Kidney (tissue), 14 donors: ENCODE data around the gene DSCAML1. TPM values are rescaled to one million over a fixed set of nuclear protein-coding genes. Genes with fewer than 3 reads are reported as not detected.

Experiments
- DNase-seq, 5 donors: peaks; one replicate each; pipeline ENCODE4 v3.0.0-alpha.2; 2013 to 2020
- FAIRE-seq: peaks from 2 replicates; lab custom pipeline; 2012; peaks lifted over from hg19 to GRCh38; lab: Jason Lieb, UNC
- H3K27ac ChIP-seq, 2 donors: one replicate each; pipeline ENCODE4 v1.7.0; 2013; ENCODE audit warnings: low read depth in 2 of 2, low read length in 2 of 2, inconsistent platforms in 1 of 2
- H3K27me3 ChIP-seq: one replicate; pipeline ENCODE4 v1.7.1; 2013; ENCODE audit warnings: low read length, inconsistent platforms; ENCODE audit not compliant: control insufficient read depth, insufficient read depth
- H3K36me3 ChIP-seq, 3 donors: one replicate each; pipeline versions ENCODE4 v1.7.0 to v1.7.1; 2013; ENCODE audit warnings: low read length in 3 of 3, control low read depth in 1 of 3, inconsistent platforms in 1 of 3; ENCODE audit not compliant: insufficient read depth in 3 of 3, control insufficient read depth in 2 of 3
- H3K4me1 ChIP-seq, 3 donors: one replicate each; pipeline versions ENCODE4 v1.7.0 to v1.7.1; 2013; ENCODE audit warnings: low read length in 3 of 3, inconsistent platforms in 1 of 3, low read depth in 1 of 3; ENCODE audit not compliant: control insufficient read depth in 2 of 3, insufficient read depth in 2 of 3
- H3K4me3 ChIP-seq, 3 donors: one replicate each; pipeline versions ENCODE4 v1.7.0 to v1.8.1; 2013; ENCODE audit warnings: low read length in 3 of 3, control low read depth in 1 of 3, inconsistent platforms in 1 of 3
- H3K9ac ChIP-seq, 3 donors: one replicate each; pipeline versions ENCODE4 v1.7.0 to v1.7.1; 2013; ENCODE audit warnings: low read length in 3 of 3, control low read depth in 1 of 3, inconsistent platforms in 1 of 3
- H3K9me3 ChIP-seq, 3 donors: one replicate each; pipeline versions ENCODE4 v1.7.0 to v1.7.1; 2013; ENCODE audit warnings: low read length in 3 of 3, control low read depth in 1 of 3, inconsistent platforms in 1 of 3; ENCODE audit not compliant: control insufficient read depth in 2 of 3, insufficient read depth in 1 of 3
- intact Hi-C: fragments of 100-400 bp; cut with DNase I; formaldehyde crosslinking; loops from one replicate; pipeline ENCODE4 v1.11.1; 2022
- polyA plus RNA-seq: library from polyadenylated mRNA; stranded (reverse); fragments of 350-450 nt; fragmentation: Illumina TruSeq; extraction: RNeasy Lipid Tissue Mini Kit (QIAGEN cat#74804); gene quantifications from one replicate; pipeline ENCODE4 v1.2.3, GENCODE V29; 2014; ENCODE audit warnings: low read depth, low replicate concordance; ENCODE audit not compliant: insufficient read depth
- total RNA-seq: library from RNA; stranded (reverse); fragmentation: NEBNext Ultra II Directional; extraction: Animal tissue kit (Norgen Biotek cat#: 25700); gene quantifications from one replicate; pipeline ENCODE4 v1.2.1, GENCODE V29; 2021
- TF ChIP-seq, protein P1 (sequence below): IDR thresholded peaks from 3 replicates; pipeline ENCODE4 v1.5.1; 2012; ENCODE audit warnings: mild to moderate bottlenecking, moderate library complexity, borderline replicate concordance; ENCODE audit not compliant: insufficient read depth; ENCODE audit errors: extremely low read depth
- donor health status: control.
- donor health status: control.
- donor health status: control.
- donor health status: control.
- donor health status: control.
- donor health status: DM: yes; HTN: yes; CAD: no.
- donor health status: Normal renal cell carcinoma (clear cell type).

The DSCAML1 gene
- total and polyA plus RNA-seq, 2 donors from 2014 or later, result 0.95 to 17.3 TPM

DNA sequence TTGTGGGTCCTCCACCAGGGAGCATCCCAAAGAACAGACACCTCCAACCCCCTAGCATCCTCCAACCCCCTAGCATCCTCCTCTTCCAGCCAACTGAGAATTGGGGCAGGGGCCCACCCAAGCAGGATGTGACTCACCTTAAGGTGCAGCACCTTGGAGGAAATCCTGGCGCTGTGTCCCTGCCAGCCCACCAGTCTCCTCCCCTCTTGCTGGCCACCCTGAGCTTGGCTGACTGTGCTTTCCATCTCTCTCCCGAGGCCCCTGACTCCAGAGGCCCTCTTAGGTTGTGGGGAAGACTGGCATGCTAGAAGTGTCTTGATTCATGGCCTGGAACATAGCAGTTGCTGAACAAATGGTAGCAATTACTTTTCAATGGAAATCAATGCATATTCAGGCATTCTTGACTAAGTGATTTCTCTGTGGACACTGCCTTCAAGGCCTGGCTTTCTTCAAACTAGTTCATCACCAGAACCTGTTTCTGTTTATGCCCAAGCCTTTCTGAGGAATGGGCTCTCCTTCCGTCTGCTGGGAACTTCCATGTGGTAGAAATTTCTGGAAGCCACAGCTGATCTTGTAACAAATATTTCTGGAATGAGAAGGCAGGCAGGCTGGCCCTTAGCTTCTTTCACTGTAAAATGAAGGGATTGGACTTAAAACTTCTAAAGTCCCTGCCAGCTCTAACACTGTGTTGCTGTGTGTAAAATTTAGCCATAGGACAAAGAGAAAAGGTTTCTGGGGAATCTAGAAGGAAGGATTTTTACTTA lies 408.8 kb downstream of the DSCAML1 start:
- intact Hi-C loops, result no loop called here
- DNase-seq (no peak), FAIRE-seq (no peak)
- Histone ChIP-seq H3K27me3 (no peaks in the 10 kb centered on the region), H3K9me3 (no peaks in the 10 kb centered on the region), H3K36me3 (peaks cover 2 to 28% (median 25%) of the 10 kb centered on the region in 3 donors), H3K4me1 (no peaks in the 10 kb centered on the region), H3K9ac (no peak overlapping the region), H3K4me3 (no peak overlapping the region), H3K27ac (no peak overlapping the region)
- TF ChIP-seq, protein P1, sequence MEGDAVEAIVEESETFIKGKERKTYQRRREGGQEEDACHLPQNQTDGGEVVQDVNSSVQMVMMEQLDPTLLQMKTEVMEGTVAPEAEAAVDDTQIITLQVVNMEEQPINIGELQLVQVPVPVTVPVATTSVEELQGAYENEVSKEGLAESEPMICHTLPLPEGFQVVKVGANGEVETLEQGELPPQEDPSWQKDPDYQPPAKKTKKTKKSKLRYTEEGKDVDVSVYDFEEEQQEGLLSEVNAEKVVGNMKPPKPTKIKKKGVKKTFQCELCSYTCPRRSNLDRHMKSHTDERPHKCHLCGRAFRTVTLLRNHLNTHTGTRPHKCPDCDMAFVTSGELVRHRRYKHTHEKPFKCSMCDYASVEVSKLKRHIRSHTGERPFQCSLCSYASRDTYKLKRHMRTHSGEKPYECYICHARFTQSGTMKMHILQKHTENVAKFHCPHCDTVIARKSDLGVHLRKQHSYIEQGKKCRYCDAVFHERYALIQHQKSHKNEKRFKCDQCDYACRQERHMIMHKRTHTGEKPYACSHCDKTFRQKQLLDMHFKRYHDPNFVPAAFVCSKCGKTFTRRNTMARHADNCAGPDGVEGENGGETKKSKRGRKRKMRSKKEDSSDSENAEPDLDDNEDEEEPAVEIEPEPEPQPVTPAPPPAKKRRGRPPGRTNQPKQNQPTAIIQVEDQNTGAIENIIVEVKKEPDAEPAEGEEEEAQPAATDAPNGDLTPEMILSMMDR, result no peak

DNA sequence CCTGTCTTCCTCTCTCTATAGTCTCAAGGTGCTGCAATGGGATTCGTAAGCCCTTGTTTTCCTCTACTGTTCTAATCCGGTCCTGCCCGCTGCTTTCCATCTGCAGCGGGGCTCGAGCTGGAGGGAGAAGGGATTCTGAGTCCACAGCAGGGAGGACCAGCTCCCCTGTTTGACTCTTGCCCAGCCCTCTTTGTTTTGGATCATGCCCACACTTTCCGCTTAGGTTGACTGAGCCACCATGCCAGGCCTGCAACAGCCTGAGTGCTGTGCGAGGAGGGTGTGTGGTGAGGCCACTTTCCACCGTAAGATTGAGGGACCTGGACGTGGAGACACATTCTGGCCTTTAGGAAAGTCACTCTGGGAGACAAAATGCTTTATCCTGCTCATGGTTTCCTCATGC lies 411.1 kb downstream of the DSCAML1 start:
- Histone ChIP-seq H3K27me3 (no peaks in the 10 kb centered on the region), H3K9ac (no peak overlapping the region), H3K4me3 (no peak overlapping the region), H3K27ac (no peak overlapping the region), H3K36me3 (peaks cover 2 to 22% (median 16%) of the 10 kb centered on the region in 3 donors), H3K9me3 (no peaks in the 10 kb centered on the region), H3K4me1 (no peaks in the 10 kb centered on the region)
- FAIRE-seq (no peak), DNase-seq (no peak)
- intact Hi-C loops, result no loop called here
- TF ChIP-seq, protein P1, result no peak

DNA sequence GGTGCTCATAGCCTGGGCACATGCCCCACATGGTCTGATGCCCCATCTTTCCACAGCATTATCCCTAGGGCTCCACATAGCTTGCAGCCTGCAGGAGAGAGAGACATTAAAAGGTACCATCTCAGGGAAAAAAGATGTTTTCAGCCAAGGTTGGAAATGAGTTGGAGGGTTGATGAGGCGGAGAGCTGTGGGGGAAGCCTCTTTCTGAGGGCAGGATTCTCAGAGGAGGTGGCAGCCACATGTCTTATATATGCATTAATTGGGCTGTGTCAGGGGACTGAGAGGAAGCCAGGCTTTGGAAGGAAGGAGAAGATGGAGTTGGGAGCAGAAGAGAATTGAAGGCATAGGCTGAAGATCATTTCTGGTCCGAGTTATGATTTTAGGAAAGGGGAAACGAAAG lies 411.5 kb downstream of the DSCAML1 start:
- Histone ChIP-seq H3K27ac (no peak overlapping the region), H3K4me1 (no peaks in the 10 kb centered on the region), H3K36me3 (peaks cover 2 to 24% (median 20%) of the 10 kb centered on the region in 3 donors), H3K9me3 (no peaks in the 10 kb centered on the region), H3K9ac (no peak overlapping the region), H3K4me3 (no peak overlapping the region), H3K27me3 (no peaks in the 10 kb centered on the region)
- intact Hi-C loops, result no loop called here
- DNase-seq (no peak), FAIRE-seq (no peak)
- TF ChIP-seq, protein P1, result no peak
